Stomach (tissue), 9 donors: Measurements from ENCODE around the gene PBX3. TPM values are rescaled to one million over a fixed set of nuclear protein-coding genes. Genes with fewer than 3 reads are reported as not detected.
A peak's percentile ranks its signal among the peaks of the same experiment; 100 is the strongest.

Experiments used
- DNase-seq, 2 donors: peaks; one replicate each; pipeline versions ENCODE4 v3.0.0 to v3.0.0-alpha.2; 2013 to 2019
- H3K27ac ChIP-seq, 5 donors: fragments of 200-600 bp in 4 of 5; sonication (generic) in 4 of 5; one replicate each; pipeline ENCODE4 v1.5.1; 2013 to 2019; ENCODE audit warnings: mild to moderate bottlenecking in 1 of 5, moderate library complexity in 1 of 5
- H3K27me3 ChIP-seq, 3 donors: fragments of 200-600 bp; sonication (generic); one replicate each; pipeline ENCODE4 v1.5.1; 2017 to 2019; ENCODE audit warnings: mixed run types in 1 of 3
- H3K36me3 ChIP-seq, 4 donors: fragments of 200-600 bp; sonication (generic); 1 replicate in 3 of 4; 2 replicates in 1 of 4; pipeline ENCODE4 v1.5.1; 2016 to 2019
- H3K4me1 ChIP-seq, 4 donors: fragments of 200-600 bp; sonication (generic); one replicate each; pipeline ENCODE4 v1.5.1; 2016 to 2019
- H3K4me3 ChIP-seq, 4 donors: fragments of 200-600 bp; sonication (generic) in 3 of 4; one replicate each; pipeline ENCODE4 v1.5.1; 2016 to 2019; ENCODE audit warnings: mild to moderate bottlenecking in 1 of 4
- H3K9me3 ChIP-seq, 4 donors: fragments of 200-600 bp; sonication (generic); one replicate each; pipeline ENCODE4 v1.5.1; 2016 to 2019
- EP300 ChIP-seq: sonication (generic); formaldehyde crosslinking; IDR thresholded peaks from one replicate; pipeline ENCODE4 v1.6.1; 2017; ENCODE audit warnings: antibody characterized with exemption
- POLR2A ChIP-seq, 4 donors: fragments of 450-650 bp; IDR thresholded peaks; one replicate each; pipeline ENCODE4 v1.6.1; 2016; ENCODE audit warnings: antibody characterized with exemption in 4 of 4, control low read depth in 2 of 4, mild to moderate bottlenecking in 1 of 4, moderate library complexity in 1 of 4
- POLR2AphosphoS5 ChIP-seq, 3 donors: sonication (generic); formaldehyde crosslinking; IDR thresholded peaks; one replicate each; pipeline ENCODE4 v1.6.1; 2016; ENCODE audit warnings: antibody characterized with exemption in 3 of 3
- WGBS, 5 donors: extraction: QIAGEN DNeasy Blood & Tissue Kit in 3 of 5; methylation state at CpG; one replicate each; pipeline versions ENCODE4 v1.1.5 to v1.1.7; 2013 to 2018; 5-methylcytosine and 5-hydroxymethylcytosine counted together
- intact Hi-C: fragments of 100-400 bp; cut with DNase I; formaldehyde crosslinking; loops from one replicate; pipeline ENCODE4 v1.15.1; 2023; ENCODE audit warnings: low total_unique reads
- polyA plus RNA-seq, 3 donors: library from polyadenylated mRNA; stranded (reverse); fragments of 200-250 nt; gene quantifications; one replicate each; pipeline ENCODE4 v1.2.3, GENCODE V29; 2013
- total RNA-seq, 5 donors: library from RNA; depleted of rRNA; stranded (reverse); fragments of >200 nt; gene quantifications; one replicate each; pipeline versions ENCODE4 v1.1.0 to v1.2.3, GENCODE V29; 2014 to 2016
- TF ChIP-seq, protein P1 (sequence below), 7 experiments: fragments of 450-650 bp in 4 of 7; fragments of 200-600 bp in 3 of 7; sonication (generic) in 3 of 7; IDR thresholded peaks; one replicate each; pipeline ENCODE4 v1.5.1; 2016 to 2019; ENCODE audit warnings: antibody characterized with exemption in 7 of 7, control low read depth in 2 of 7, mild to moderate bottlenecking in 1 of 7
- donor health status: healthy with polysubstance abuse.
- donor health status: Bipolar disorder and iron deficiency.
- donor health status: healthy.

PBX3 gene
- total and polyA plus RNA-seq, 8 donors, result 9.3 to 59.1 (median 16.2) TPM

DNA sequence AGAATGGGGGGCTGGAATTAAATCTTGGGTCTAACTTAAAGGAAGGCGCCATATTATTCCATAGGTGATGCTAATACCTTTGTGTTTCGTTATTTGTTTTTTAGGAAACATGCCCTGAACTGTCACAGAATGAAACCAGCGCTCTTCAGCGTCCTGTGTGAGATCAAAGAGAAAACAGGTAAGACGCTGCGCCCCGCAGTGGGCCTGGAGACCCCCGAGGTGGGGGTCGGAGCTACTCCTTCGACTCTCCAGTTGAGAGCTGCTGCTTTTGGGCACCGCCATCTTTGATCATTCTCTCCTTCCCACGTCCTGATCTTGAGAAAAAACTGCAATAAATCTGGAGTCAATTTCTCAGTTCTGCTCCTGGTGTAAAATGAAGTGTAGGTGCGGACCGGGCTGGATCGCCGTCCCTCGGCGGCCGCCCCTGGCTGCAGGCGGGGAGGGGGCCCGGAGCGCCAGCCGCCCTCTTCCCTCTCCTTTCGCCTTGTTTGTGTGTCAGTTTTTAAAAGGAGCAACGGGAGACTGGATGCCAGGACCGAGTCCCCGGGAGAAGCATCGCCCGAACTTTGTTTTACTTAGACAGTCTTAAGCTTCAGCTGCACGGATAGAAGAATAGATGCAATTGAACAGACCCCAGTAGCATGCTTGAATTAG, 1.4 kb downstream of the PBX3 start:
- no peak for TF ChIP-seq POLR2A (IDR thresholded peaks at IDR 0.05)
- TF ChIP-seq POLR2AphosphoS5 (IDR thresholded peaks at IDR 0.05), result no peak
- TF ChIP-seq, protein P1, sequence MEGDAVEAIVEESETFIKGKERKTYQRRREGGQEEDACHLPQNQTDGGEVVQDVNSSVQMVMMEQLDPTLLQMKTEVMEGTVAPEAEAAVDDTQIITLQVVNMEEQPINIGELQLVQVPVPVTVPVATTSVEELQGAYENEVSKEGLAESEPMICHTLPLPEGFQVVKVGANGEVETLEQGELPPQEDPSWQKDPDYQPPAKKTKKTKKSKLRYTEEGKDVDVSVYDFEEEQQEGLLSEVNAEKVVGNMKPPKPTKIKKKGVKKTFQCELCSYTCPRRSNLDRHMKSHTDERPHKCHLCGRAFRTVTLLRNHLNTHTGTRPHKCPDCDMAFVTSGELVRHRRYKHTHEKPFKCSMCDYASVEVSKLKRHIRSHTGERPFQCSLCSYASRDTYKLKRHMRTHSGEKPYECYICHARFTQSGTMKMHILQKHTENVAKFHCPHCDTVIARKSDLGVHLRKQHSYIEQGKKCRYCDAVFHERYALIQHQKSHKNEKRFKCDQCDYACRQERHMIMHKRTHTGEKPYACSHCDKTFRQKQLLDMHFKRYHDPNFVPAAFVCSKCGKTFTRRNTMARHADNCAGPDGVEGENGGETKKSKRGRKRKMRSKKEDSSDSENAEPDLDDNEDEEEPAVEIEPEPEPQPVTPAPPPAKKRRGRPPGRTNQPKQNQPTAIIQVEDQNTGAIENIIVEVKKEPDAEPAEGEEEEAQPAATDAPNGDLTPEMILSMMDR (IDR thresholded peaks at IDR 0.05), result no peak
- TF ChIP-seq EP300, result no peak
- intact Hi-C loops, result no loop called here
- H3K4me3 ChIP-seq, result peak overlapping the region; percentile 65 to 88 (median 78)
- WGBS, 5 donors, result 13 to 19% (median 16%) methylated on average over 30 of the region's 30 CpGs
- H3K27ac ChIP-seq, result peak overlapping the region; percentile 79 to 97 (median 93)
- no peaks in the 10 kb centered on the region for H3K9me3 ChIP-seq
- H3K36me3 ChIP-seq, result no peaks in the 10 kb centered on the region
- peak in 1 of 2 donors; percentile 38 for DNase-seq
- no peaks in the 10 kb centered on the region for H3K27me3 ChIP-seq
- peaks cover 10 to 61% (median 39%) of the 10 kb centered on the region in 4 donors for H3K4me1 ChIP-seq

DNA sequence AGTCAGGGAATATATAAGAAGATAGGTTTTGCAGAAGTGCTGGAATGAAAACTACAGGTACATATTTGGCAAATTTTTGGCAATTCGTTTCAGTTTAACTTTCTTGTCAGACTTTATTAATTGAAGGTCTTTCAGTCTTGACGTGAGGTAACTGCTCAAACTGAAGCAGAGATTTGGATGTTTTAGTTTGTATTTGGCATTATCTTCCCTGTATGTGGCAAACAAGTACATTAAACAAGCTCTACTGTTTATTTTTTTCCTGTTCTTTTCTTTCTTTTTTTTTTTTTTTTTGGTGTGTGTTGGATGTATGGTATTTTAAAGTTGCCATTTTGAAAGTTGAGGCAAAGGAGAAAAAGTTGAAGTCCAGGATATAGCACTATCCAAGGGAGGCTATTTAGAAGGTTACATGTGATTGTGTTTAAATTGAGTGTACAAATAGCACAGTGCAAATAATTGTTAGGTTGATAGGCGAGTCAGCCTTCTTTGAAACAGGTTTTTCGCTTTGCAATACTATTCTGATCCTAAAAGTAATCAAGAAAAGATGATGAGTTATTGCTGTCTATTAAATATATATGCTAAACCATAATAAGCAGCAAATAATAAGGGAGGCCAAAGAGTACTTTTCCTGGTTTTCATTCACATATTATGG, 2.2 kb downstream of the PBX3 start:
- no peaks in the 10 kb centered on the region for H3K27me3 ChIP-seq
- H3K4me1 ChIP-seq, result peaks cover 10 to 67% (median 44%) of the 10 kb centered on the region in 4 donors
- no peak for DNase-seq
- 28 to 59% (median 37%) methylated on average over 4 of the region's 4 CpGs for WGBS, 5 donors
- peak overlapping the region in 4 of 5 donors; percentile 9 to 93 (median 92) for H3K27ac ChIP-seq
- TF ChIP-seq POLR2A (IDR thresholded peaks at IDR 0.05) (no peak), POLR2AphosphoS5 (IDR thresholded peaks at IDR 0.05) (no peak), EP300 (no peak)
- TF ChIP-seq, protein P1 (IDR thresholded peaks at IDR 0.05), result no peak
- H3K36me3 ChIP-seq, result no peaks in the 10 kb centered on the region
- intact Hi-C loops, result no loop called here
- H3K9me3 ChIP-seq, result no peaks in the 10 kb centered on the region
- H3K4me3 ChIP-seq, result peak overlapping the region; percentile 65 to 88 (median 78)

DNA sequence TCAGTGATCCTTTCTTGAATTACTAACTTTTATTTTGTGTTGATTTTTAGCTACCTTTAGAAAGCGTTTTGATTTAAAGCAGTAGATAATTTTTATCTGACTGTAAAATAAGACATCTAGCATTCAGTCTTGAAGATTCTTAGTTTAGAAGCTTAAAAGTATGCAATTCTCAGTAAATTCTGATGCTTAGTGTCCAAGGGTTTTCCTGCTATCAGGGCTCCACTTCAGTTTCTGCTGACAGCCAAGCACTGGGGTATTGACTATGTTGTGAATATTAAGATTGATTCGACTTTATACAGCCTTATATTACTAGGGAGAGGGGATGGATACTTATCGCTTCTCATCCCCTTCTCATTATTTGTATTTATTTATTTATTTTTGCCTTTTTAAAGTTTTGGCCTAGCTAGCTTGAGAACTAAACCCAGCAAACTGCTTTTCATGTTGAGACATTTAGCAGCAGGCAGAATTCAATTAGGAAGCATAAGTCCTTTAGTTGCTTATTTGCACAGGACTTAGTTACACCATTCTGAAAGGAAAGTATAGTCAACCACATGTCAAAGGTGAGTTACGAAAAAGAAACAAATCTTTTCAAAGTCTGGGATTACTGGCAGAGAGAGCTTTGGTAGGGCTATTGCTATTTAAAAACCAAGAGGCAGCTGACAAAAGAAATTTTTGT, 2.9 kb downstream of the PBX3 start:
- WGBS, 5 donors, result 35 to 59% (median 53%) methylated on average over 4 of the region's 4 CpGs
- no peaks in the 10 kb centered on the region for H3K36me3 ChIP-seq
- intact Hi-C loops, result no loop called here
- no peak for DNase-seq
- no peaks in the 10 kb centered on the region for H3K27me3 ChIP-seq
- TF ChIP-seq, protein P1 (IDR thresholded peaks at IDR 0.05), result no peak
- no peak for TF ChIP-seq POLR2AphosphoS5 (IDR thresholded peaks at IDR 0.05)
- TF ChIP-seq POLR2A (IDR thresholded peaks at IDR 0.05), result no peak
- no peak for TF ChIP-seq EP300
- H3K9me3 ChIP-seq, result no peaks in the 10 kb centered on the region
- peak overlapping the region in 4 of 5 donors; percentile 9 to 93 (median 72) for H3K27ac ChIP-seq
- peaks cover 10 to 65% (median 44%) of the 10 kb centered on the region in 4 donors for H3K4me1 ChIP-seq
- H3K4me3 ChIP-seq, result peak overlapping the region; percentile 16 to 83 (median 68)

DNA sequence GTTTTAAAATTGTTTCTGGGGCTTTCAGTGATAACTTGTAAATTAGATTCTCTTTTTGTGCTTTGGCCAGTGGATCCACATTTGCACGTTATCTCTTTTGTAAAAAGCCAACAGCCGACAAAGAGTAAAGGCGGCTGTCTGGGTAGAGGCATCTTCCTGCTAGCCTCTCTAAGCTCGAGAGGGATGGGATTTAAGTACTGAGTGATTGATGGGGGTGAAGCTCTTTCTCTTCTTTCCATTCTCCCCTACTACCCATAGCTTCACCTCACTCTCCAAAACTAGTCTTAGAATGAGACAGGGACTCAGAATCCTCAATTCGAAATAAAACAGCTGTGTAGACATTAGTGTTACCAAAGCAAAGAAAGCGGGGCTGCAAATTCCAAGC, 3.4 kb downstream of the PBX3 start:
- H3K4me1 ChIP-seq, result peaks cover 10 to 65% (median 42%) of the 10 kb centered on the region in 4 donors
- intact Hi-C loops, result no loop called here
- H3K4me3 ChIP-seq, result peak overlapping the region; percentile 16 to 72 (median 42)
- TF ChIP-seq EP300, result no peak
- TF ChIP-seq POLR2AphosphoS5 (IDR thresholded peaks at IDR 0.05), result no peak
- TF ChIP-seq, protein P1 (IDR thresholded peaks at IDR 0.05), result no peak
- TF ChIP-seq POLR2A (IDR thresholded peaks at IDR 0.05), result no peak
- no peak for DNase-seq
- no peaks in the 10 kb centered on the region for H3K36me3 ChIP-seq
- no peaks in the 10 kb centered on the region for H3K9me3 ChIP-seq
- H3K27me3 ChIP-seq, result no peaks in the 10 kb centered on the region
- H3K27ac ChIP-seq, result peak overlapping the region in 3 of 5 donors; percentile 52 to 93 (median 93)
- WGBS, 5 donors, result 49 to 70% (median 68%) methylated on average over 6 of the region's 6 CpGs
